ENCODE data around the gene FOXP4.

DNA sequence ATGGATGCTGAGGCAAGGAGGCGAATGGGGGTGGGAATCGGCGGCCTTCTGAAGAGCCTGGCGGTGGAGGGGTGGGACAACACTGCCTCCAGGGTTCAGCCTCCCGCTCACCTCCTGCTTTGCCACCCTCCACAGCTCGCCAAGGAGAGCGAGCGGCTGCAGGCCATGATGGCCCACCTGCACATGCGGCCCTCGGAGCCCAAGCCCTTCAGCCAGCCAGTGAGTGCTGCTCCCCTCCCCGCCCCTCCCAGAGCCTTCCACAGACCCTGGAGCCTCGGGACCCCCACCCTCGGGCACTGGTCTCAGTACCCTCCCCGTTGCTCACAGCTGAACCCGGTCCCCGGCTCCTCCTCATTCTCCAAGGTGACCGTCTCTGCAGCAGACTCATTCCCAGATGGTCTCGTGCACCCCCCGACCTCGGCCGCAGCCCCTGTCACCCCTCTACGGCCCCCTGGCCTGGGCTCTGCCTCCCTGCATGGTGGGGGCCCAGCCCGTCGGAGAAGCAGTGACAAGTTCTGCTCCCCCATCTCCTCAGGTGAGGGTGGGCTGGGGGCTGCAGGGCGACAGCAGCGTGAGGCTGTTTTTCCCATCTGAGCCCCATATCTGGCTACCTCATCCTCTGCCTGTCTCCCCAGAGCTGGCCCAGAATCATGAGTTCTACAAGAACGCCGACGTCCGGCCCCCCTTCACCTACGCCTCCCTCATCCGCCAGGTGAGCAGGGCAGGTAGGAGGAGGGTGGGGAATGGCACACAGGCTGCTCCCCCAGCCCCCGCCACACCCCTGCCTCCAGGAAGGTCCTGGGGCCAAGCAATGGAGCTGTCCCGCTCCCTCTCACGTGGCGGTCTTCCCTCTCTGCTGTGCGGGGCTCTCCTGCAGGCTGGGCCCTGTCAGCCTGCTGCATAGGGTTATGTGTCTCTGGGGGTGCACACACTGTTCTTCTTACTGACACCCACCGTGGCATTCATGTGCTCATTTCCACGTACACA lies 43.7 kb downstream of the FOXP4 start:
- TF ChIP-seq CTCF (IDR thresholded peaks at IDR 0.05; ENCODE audit: insufficient read depth, low read depth, low read length) = no peak
- TF ChIP-seq EZH2 (IDR thresholded peaks at IDR 0.05; ENCODE audit: insufficient read depth, low read length) = no peak

Measured in astrocyte (in vitro differentiated cells and primary cell).